HepG2 (cell line): ENCODE results near the gene CTNND2. TPM values are rescaled to one million over a fixed set of nuclear protein-coding genes. Genes with fewer than 3 reads are reported as not detected.

Experiments
- ATAC-seq: fragments of 200-7000 bp; cut with Tn5 transposase; 3 replicates; pipeline ENCODE4 v1.9.1; 2020; ENCODE audit warnings: mild to moderate bottlenecking, moderate library complexity
- BruUV-seq: library from RNA; stranded (reverse); fragments of 400-500 nt; replicated peaks from 2 replicates; lab custom pipeline; 2021; lab: Mats Ljungman, UMichigan
- CTCF ChIA-PET: fragments of 300-600 bp; formaldehyde crosslinking; extraction: SDS; loops from one replicate; lab custom pipeline; 2021; ENCODE audit warnings: low total read pairs, inconsistent platforms, low intra/inter-chr PET ratio; lab: Yijun Ruan, JAX
- POLR2A ChIA-PET: fragments of 350-600 bp; sonication (Branson Sonifier 250); formaldehyde crosslinking; loops from one replicate; lab custom pipeline; 2020; ENCODE audit warnings: antibody characterized with exemption, inconsistent platforms; lab: Yijun Ruan, JAX
- DNase-seq: peaks from one replicate; pipeline ENCODE4 v3.0.0-alpha.2; 2015; ENCODE audit warnings: low spot score
- FAIRE-seq: peaks from 3 replicates; lab custom pipeline; 2011; peaks lifted over from hg19 to GRCh38; lab: Jason Lieb, UNC
- H2AFZ ChIP-seq: one replicate; pipeline ENCODE4 v1.6.1; 2011; ENCODE audit warnings: low read length, inconsistent platforms
- H3K27ac ChIP-seq: fragments of 300-600 bp; 3 replicates; pipeline ENCODE4 v1.8.0; 2011; ENCODE audit warnings: mixed run types, mild to moderate bottlenecking, mixed read lengths, low read length, inconsistent platforms; ENCODE audit not compliant: insufficient read depth; ENCODE audit errors: extremely low read length
- H3K27me3 ChIP-seq, 2 experiments: fragments of 200-600 bp in 1 of 2; 2 replicates in 1 of 2; 3 replicates in 1 of 2; pipeline versions ENCODE4 v1.6.0 to v1.8.0; 2011; ENCODE audit warnings: low read length in 2 of 2, mild to moderate bottlenecking in 2 of 2, moderate library complexity in 2 of 2, inconsistent platforms in 1 of 2; ENCODE audit not compliant: insufficient read depth in 2 of 2, control insufficient read depth in 1 of 2
- H3K36me3 ChIP-seq, 2 experiments: fragments of 200-600 bp in 1 of 2; replicated peaks in 1 of 2; 2 replicates in 1 of 2; 3 replicates in 1 of 2; pipeline versions ENCODE4 v1.5.1 to v1.8.0; 2011; ENCODE audit warnings: low read length in 2 of 2, inconsistent platforms in 1 of 2; ENCODE audit not compliant: insufficient read depth in 2 of 2, control insufficient read depth in 1 of 2
- H3K4me1 ChIP-seq: 2 replicates; pipeline ENCODE4 v1.5.1; 2012; ENCODE audit warnings: low read length, inconsistent platforms; ENCODE audit not compliant: insufficient read depth
- H3K4me2 ChIP-seq: 2 replicates; pipeline ENCODE4 v1.6.0; 2011; ENCODE audit warnings: low read depth, low read length, inconsistent platforms
- H3K4me3 ChIP-seq, 3 experiments: fragments of 200-600 bp in 1 of 3; sonication (generic), shearing (Covaris generic) in 1 of 3; replicated peaks in 1 of 3; 2 replicates each; pipeline ENCODE4 v1.5.1; 2011 to 2016; ENCODE audit warnings: low read length in 3 of 3, inconsistent platforms in 2 of 3, low read depth in 2 of 3, mild to moderate bottlenecking in 2 of 3, control low read depth in 1 of 3, mixed read lengths in 1 of 3; ENCODE audit not compliant: insufficient read depth in 1 of 3
- H3K79me2 ChIP-seq: one replicate; pipeline ENCODE4 v1.6.1; 2011; ENCODE audit warnings: low read length, inconsistent platforms; ENCODE audit not compliant: insufficient read depth
- H3K9ac ChIP-seq: 2 replicates; pipeline ENCODE4 v1.6.0; 2011; ENCODE audit warnings: mild to moderate bottlenecking, low read depth, low read length, inconsistent platforms; ENCODE audit not compliant: insufficient read depth
- H3K9me3 ChIP-seq: 2 replicates; pipeline ENCODE4 v1.5.1; 2012; ENCODE audit warnings: mild to moderate bottlenecking, low read length
- H4K20me1 ChIP-seq: 2 replicates; pipeline ENCODE4 v1.6.0; 2011; ENCODE audit warnings: inconsistent platforms, mild to moderate bottlenecking, low read length, moderate library complexity; ENCODE audit not compliant: insufficient read depth
- HDAC6 ChIP-seq: fragments of 200-600 bp; sonication (generic); IDR thresholded peaks from 2 replicates; pipeline ENCODE4 v1.7.0; 2017; ENCODE audit warnings: mild to moderate bottlenecking, antibody characterized with exemption, low read length, low read depth
- HMG20A ChIP-seq: IDR thresholded peaks from 2 replicates; pipeline ENCODE4 v1.6.1; 2016; ENCODE audit warnings: borderline replicate concordance
- HOXA5 ChIP-seq: sonication (generic); formaldehyde crosslinking; IDR thresholded peaks from 2 replicates; pipeline ENCODE4 v1.4.0; 2020; ENCODE audit warnings: missing genetic modification reagents
- KMT2A ChIP-seq: sonication (generic); formaldehyde crosslinking; IDR thresholded peaks from 2 replicates; pipeline ENCODE4 v1.4.0; 2020; ENCODE audit warnings: missing genetic modification reagents
- PHB2 ChIP-seq: fragments of 450-650 bp; IDR thresholded peaks from 2 replicates; pipeline ENCODE4 v1.6.1; 2018; ENCODE audit not compliant: partially characterized antibody
- REXO4 ChIP-seq: sonication (generic); formaldehyde crosslinking; IDR thresholded peaks from 2 replicates; pipeline ENCODE4 v1.8.0; 2022; ENCODE audit warnings: missing genetic modification reagents, mild to moderate bottlenecking, borderline replicate concordance
- ZFP90 ChIP-seq: sonication (generic); formaldehyde crosslinking; IDR thresholded peaks from 2 replicates; pipeline ENCODE4 v1.8.0; 2022; ENCODE audit warnings: missing genetic modification reagents, mild to moderate bottlenecking, inconsistent platforms, borderline replicate concordance
- ZNF20 ChIP-seq: sonication (generic); formaldehyde crosslinking; IDR thresholded peaks from 2 replicates; pipeline ENCODE4 v1.4.0; 2020; ENCODE audit warnings: mild to moderate bottlenecking, moderate library complexity, missing genetic modification reagents
- ZNF775 ChIP-seq: sonication (generic); formaldehyde crosslinking; IDR thresholded peaks from 2 replicates; pipeline ENCODE4 v1.4.0; 2020; ENCODE audit warnings: missing genetic modification reagents, mild to moderate bottlenecking, moderate library complexity, borderline replicate concordance
- ZSCAN12 ChIP-seq: sonication (generic); formaldehyde crosslinking; IDR thresholded peaks from 2 replicates; pipeline ENCODE4 v1.9.0; 2021; ENCODE audit warnings: mild to moderate bottlenecking, missing genetic modification reagents
- WGBS: methylation state at CpG from one replicate; pipeline ENCODE4 v1.1.6; 2017; ENCODE audit warnings: low lambda C conversion rate; 5-methylcytosine and 5-hydroxymethylcytosine counted together
- in situ Hi-C: cut with HindIII; loops from 2 replicates; pipeline ENCODE4 v1.10.0; 2017; ENCODE audit warnings: low pct_unique_long_range_greater_than_20kb; ENCODE audit not compliant: extremely low pct_ligation_motif_present
- intact Hi-C: fragments of 100-400 bp; cut with micrococcal nuclease; formaldehyde crosslinking; loops from one replicate; pipeline ENCODE4 v1.10.0; 2022; ENCODE audit not compliant: unreplicated experiment
- polyA plus RNA-seq, 8 experiments: library from polyadenylated mRNA; depleted of rRNA in 3 of 8; stranded (reverse) in 7 of 8; unstranded in 1 of 8; fragments of >200 nt; fragmentation: Illumina TruSeq in 4 of 8; extraction: Trizol in 4 of 8; gene quantifications; 2 replicates each; pipeline versions ENCODE4 v1.2.1 to v1.2.3, GENCODE V29; 2011 to 2016; ENCODE audit warnings: low read depth in 4 of 8, missing spikeins in 1 of 8, mixed read lengths in 1 of 8; ENCODE audit not compliant: insufficient read depth in 1 of 8
- total RNA-seq, 5 experiments: library from RNA; depleted of rRNA; stranded (reverse); fragments of >200 nt; fragmentation: Illumina TruSeq; extraction: Trizol; gene quantifications; 2 replicates each; pipeline ENCODE4 v1.2.3, GENCODE V29; 2016; ENCODE audit warnings: low read depth in 1 of 5
- TF ChIP-seq, protein P1 (sequence below): sonication (generic); formaldehyde crosslinking; IDR thresholded peaks from 2 replicates; pipeline ENCODE4 v1.8.1; 2023; ENCODE audit warnings: mild to moderate bottlenecking, missing genetic modification reagents

The CTNND2 gene
- total and polyA plus RNA-seq, 2 of the 13 experiments (the other 11 are each of a cell fraction or from before 2014, with no cell fraction given): not detected

DNA sequence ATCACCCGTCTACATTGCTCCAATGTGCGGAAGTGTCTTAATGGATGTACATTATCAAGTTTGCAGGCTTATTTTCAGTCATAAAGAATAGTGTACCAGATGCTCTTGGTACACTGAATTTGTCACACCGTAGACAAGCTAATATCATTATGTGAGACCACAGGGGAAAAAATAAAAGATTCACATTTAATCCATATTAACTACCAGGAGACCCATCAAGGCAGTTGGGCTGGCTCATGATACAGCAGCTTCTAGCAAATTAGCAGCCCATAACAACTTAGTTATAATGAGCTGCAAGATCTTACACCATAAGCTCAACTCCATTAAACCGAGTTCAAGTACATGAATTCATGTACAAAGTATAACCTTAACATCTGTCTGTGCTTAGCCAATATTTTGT, 324.9 kb downstream of the CTNND2 start:
- FAIRE-seq (no peak), DNase-seq (no peak), ATAC-seq (no peak)
- no peaks in the 10 kb centered on the region for H3K36me3 ChIP-seq
- no peaks in the 10 kb centered on the region for H4K20me1 ChIP-seq
- TF ChIP-seq PHB2: no peak
- no peak for TF ChIP-seq KMT2A
- TF ChIP-seq HDAC6: no peak
- TF ChIP-seq REXO4 (CRISPR knock-in tag): no peak
- TF ChIP-seq, protein P1, sequence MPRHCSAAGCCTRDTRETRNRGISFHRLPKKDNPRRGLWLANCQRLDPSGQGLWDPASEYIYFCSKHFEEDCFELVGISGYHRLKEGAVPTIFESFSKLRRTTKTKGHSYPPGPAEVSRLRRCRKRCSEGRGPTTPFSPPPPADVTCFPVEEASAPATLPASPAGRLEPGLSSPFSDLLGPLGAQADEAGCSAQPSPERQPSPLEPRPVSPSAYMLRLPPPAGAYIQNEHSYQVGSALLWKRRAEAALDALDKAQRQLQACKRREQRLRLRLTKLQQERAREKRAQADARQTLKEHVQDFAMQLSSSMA (CRISPR knock-in tag): no peak
- no peak for TF ChIP-seq HMG20A
- no peak for TF ChIP-seq HOXA5 (CRISPR knock-in tag)
- TF ChIP-seq ZNF775 (CRISPR knock-in tag): no peak
- TF ChIP-seq ZFP90 (CRISPR knock-in tag): no peak
- TF ChIP-seq ZSCAN12 (CRISPR knock-in tag): no peak
- TF ChIP-seq ZNF20 (CRISPR knock-in tag): no peak
- no peak overlapping the region for H3K4me2 ChIP-seq
- no TSS peak for BruUV-seq
- CTCF ChIA-PET: no interaction called here
- H3K27me3 ChIP-seq: no peaks in the 10 kb centered on the region
- in situ Hi-C loops (no loop called here), intact Hi-C loops (no loop called here)
- H3K9me3 ChIP-seq: no peaks in the 10 kb centered on the region
- no peak overlapping the region for H2AFZ ChIP-seq
- H3K4me1 ChIP-seq: peaks cover 13% of the 10 kb centered on the region
- H3K9ac ChIP-seq: no peak overlapping the region
- H3K79me2 ChIP-seq: no peaks in the 10 kb centered on the region
- WGBS: 51% methylated on average over 4 of the region's 4 CpGs
- H3K4me3 ChIP-seq: no peak overlapping the region
- POLR2A ChIA-PET: no interaction called here
- H3K27ac ChIP-seq: no peak overlapping the region
